ENCODE results near the gene F12.

The F12 gene

GRCh38 chr5:177447066-177447610 lies 37.8 kb upstream of the F12 start:
- DNase-seq (ENCODE audit: extremely low read depth in 1 of 2, low read depth in 1 of 2): no peak

GRCh38 chr5:177446200-177447065 lies 37.1 kb upstream of the F12 start, which contains the start of gene PRR7:
PRR7 (plus strand) TSS chr5:177446814; CDS start chr5:177455068, 8,254 bp downstream.
- peak in 1 of 2 donors; percentile 53 for DNase-seq (ENCODE audit: extremely low read depth in 1 of 2, low read depth in 1 of 2)

GRCh38 chr5:177445917-177446199 lies 36.5 kb upstream of the F12 start:
- DNase-seq (ENCODE audit: extremely low read depth in 1 of 2, low read depth in 1 of 2): no peak

GRCh38 chr5:177445052-177445916 lies 35.9 kb upstream of the F12 start:
- DNase-seq (ENCODE audit: extremely low read depth in 1 of 2, low read depth in 1 of 2): no peak

GRCh38 chr5:177444106-177445051 lies 35.0 kb upstream of the F12 start:
- DNase-seq (ENCODE audit: extremely low read depth in 1 of 2, low read depth in 1 of 2): no peak

GRCh38 chr5:177443144-177443983 lies 34.0 kb upstream of the F12 start:
- no peak for DNase-seq (ENCODE audit: extremely low read depth in 1 of 2, low read depth in 1 of 2)

GRCh38 chr5:177442066-177442826 lies 32.9 kb upstream of the F12 start:
- DNase-seq (ENCODE audit: extremely low read depth in 1 of 2, low read depth in 1 of 2): no peak

GRCh38 chr5:177440990-177441780 lies 31.8 kb upstream of the F12 start:
- DNase-seq (ENCODE audit: extremely low read depth in 1 of 2, low read depth in 1 of 2): no peak

GRCh38 chr5:177440211-177440989 lies 31.0 kb upstream of the F12 start:
- DNase-seq (ENCODE audit: extremely low read depth in 1 of 2, low read depth in 1 of 2): no peak

- DNase-seq (ENCODE audit: extremely low read depth in 1 of 2, low read depth in 1 of 2): no peak
Measured at GRCh38 chr5:177439518-177440053, 30.2 kb upstream of the F12 start.

- no peak for DNase-seq (ENCODE audit: extremely low read depth in 1 of 2, low read depth in 1 of 2)
Measured at GRCh38 chr5:177438468-177438867, 29.1 kb upstream of the F12 start.

- no peak for DNase-seq (ENCODE audit: extremely low read depth in 1 of 2, low read depth in 1 of 2)
Measured at GRCh38 chr5:177437623-177438022, 28.3 kb upstream of the F12 start.

GRCh38 chr5:177435847-177436536 lies 26.6 kb upstream of the F12 start:
- DNase-seq (ENCODE audit: extremely low read depth in 1 of 2, low read depth in 1 of 2): no peak

GRCh38 chr5:177434942-177435738 lies 25.8 kb upstream of the F12 start:
- DNase-seq (ENCODE audit: extremely low read depth in 1 of 2, low read depth in 1 of 2): no peak

- no peak for DNase-seq (ENCODE audit: extremely low read depth in 1 of 2, low read depth in 1 of 2)
Measured at GRCh38 chr5:177434437-177434836, 25.1 kb upstream of the F12 start.

Measured in stimulated activated CD8-positive, alpha-beta memory T cell treated with anti-CD3 and anti-CD28 coated beads, Interleukin-7, amount 100 ng/mL, for 48 hours (primary cell).